Measurements from ENCODE around the gene BDKRB2.
A peak's percentile ranks its signal among the peaks of the same experiment; 100 is the strongest.
"Not testable (repeated sequence)": the region's sequence is repeated elsewhere in the genome, so short reads cannot be mapped to it uniquely, and the experiment has no call there.

BDKRB2 gene

GRCh38 chr14:96224480-96225096 lies 19.9 kb downstream of the BDKRB2 start:
- DNase-seq: no peak

DNA sequence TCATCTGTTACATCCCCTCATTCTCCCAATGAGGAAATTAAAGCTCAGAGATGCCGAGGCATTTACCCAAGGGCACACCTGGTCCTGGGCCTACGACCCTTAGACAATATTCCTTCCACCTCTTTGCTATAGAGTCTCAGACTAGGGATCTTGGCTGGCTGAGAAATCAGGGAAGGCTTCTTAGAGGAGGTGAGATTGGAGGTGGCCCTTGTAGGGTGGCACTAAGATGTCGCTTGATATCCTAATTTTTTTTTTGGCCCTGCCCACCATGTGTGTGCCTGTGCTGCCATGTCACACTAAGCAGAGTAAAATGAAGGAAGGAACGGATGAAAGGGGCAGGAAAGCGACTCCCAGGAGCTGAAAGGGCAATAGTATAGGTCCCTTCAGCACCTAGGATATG lies 20.6 kb downstream of the BDKRB2 start:
- DNase-seq: no peak

DNA sequence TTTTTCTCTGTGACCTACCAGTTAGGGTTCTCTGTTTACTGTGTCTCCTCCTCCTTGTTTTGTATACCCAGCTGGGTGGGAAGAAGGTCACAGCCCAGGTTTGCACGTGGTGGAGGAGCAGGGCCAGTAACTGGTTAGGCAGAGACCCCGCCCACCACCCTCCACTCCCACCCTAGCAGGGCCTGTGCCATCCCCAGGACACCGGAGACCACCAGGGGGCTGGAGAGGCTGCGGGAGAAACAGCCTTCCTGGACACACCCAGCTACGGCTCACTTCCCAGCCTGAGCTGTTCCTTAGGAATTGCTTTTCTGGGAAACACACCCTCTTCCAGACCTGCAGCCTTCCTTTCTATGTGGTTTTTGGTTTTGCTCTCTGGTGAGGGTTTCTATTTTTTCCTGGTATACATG lies 21.1 kb downstream of the BDKRB2 start:
- no peak for DNase-seq

- no peak for DNase-seq
These were observed 22.8 kb downstream of the BDKRB2 start for GRCh38 chr14:96227428-96227827.

DNA sequence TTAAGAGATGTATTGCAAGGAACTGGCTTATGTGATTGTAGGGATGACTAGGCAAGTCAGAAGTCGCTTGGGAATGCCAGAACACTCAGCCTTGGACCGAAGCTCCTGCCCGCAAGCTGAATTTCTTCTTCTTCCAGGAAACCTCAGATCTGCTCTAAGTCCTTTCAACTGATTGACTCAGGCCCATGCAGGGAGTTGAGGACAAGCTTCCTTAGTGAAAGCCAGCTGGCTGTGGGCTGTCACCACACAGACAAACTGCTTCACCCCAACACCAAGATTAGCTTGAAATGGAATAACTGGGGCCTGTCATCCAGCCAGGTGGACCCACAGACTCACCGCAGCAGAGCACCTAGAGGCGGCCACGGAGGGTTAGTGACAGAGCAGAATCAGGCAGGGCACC lies 24.7 kb downstream of the BDKRB2 start:
- no peak for DNase-seq

DNA sequence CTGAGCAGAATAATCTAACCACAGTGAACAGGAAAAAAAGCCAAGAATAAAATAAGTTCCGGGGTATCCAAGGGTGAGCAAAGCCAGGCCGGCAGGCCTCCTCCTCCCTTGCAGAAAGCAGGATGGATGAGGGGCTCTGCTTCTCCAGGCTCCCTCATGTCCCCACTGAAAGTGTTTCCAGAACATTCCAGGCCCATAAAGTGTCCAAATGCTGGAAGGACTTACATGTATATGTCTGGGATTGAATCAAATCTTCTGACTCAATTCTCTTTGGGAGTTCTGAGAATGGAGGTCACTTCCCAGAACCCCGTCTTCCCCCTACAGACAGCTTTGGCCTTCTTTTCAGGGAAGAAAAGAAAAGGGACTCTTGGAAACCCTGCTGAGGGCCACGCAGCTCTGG lies 26.4 kb downstream of the BDKRB2 start:
- DNase-seq: no peak

DNA sequence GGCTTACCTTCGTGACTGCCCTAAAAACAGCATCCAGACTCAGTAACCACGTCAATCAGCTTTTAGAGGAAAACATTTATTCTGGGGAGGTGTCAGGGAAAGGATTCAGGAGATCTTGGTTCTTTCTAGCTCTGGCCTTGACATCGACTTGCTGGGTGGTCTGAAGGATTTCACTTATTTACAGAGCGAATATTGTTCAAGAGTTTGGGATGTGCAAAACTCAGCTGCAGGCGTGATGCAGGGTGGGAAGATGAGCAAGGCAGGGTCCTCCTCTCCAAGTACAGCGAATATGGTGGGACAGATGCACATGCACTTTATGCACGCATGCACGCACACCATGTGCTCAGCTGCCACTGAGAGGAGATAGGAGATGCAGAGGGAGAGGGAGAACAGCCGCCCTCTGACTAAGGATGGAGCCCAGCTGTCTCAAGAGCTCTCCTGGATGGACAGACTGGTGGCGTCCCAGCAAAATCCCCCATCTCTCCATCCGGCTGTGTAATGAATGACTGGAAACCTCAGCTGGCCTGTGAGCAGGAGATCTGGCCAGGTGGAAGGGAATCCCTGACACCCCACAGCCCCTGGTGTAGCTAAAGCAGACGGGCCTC lies 27.0 kb downstream of the BDKRB2 start:
- DNase-seq: no peak

GRCh38 chr14:96232506-96232905 lies 27.9 kb downstream of the BDKRB2 start:
- DNase-seq: no peak

DNA sequence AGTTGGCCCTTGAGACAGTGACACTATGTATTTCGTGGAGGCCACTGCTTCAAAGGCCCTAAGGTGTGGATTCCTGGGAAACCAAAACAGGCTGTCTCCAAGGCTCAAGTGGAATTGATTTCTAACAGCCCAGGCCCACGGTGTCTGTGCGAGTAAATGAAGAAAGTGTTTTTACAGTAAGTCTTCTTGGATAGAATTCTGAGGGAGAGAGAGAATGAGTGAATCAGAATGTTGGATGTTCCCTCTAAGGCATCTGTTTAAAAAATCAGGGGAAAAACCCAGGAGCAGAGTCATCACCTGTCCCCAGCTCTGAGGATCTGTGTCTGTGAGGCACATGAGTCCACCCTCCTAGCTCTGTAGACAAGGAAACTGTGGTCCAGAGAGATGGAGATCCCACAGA lies 29.0 kb downstream of the BDKRB2 start:
- DNase-seq: no peak

GRCh38 chr14:96235426-96235825 lies 30.8 kb downstream of the BDKRB2 start:
- no peak for DNase-seq

- no peak for DNase-seq
These were observed 33.0 kb downstream of the BDKRB2 start for GRCh38 chr14:96237641-96238040.

- no peak for DNase-seq
These were observed 34.1 kb downstream of the BDKRB2 start for GRCh38 chr14:96238676-96239265.

- no peak for DNase-seq
These were observed 35.1 kb downstream of the BDKRB2 start for GRCh38 chr14:96239711-96240141.

DNA sequence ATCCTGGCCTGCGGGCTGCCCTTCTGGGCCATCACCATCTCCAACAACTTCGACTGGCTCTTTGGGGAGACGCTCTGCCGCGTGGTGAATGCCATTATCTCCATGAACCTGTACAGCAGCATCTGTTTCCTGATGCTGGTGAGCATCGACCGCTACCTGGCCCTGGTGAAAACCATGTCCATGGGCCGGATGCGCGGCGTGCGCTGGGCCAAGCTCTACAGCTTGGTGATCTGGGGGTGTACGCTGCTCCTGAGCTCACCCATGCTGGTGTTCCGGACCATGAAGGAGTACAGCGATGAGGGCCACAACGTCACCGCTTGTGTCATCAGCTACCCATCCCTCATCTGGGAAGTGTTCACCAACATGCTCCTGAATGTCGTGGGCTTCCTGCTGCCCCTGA lies 36.0 kb downstream of the BDKRB2 start:
- no peak for DNase-seq

DNA sequence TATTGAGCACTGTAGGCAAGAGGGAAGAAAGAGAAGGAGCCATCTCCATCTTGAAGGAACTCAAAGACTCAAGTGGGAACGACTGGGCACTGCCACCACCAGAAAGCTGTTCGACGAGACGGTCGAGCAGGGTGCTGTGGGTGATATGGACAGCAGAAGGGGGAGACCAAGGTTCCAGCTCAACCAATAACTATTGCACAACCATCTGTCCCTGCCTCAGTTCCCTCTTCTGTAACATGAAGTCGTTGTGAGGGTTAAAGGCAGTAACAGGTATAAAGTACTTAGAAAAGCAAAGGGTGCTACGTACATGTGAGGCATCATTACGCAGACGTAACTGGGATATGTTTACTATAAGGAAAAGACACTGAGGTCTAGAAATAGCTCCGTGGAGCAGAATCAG lies 37.5 kb downstream of the BDKRB2 start:
- no peak for DNase-seq

DNA sequence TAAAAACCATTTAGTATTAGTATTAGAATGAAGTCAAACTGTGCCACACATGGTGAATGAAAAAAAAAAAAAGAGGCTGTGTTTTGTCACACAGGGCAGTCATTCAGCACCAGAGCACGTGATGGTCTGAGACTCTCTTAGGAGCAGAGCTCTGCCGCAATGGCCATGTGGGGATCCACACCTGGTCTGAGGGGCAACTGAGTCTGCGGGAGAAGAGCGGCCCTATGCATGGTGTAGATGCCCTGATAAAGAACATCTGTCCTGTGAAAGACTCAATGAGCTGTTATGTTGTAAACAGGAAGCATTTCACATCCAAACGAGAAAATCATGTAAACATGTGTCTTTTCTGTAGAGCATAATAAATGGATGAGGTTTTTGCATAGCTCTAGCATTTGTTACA lies 39.1 kb downstream of the BDKRB2 start:
- peak in 18 of 56 donors; percentile 2 to 51 (median 8) for DNase-seq

- DNase-seq: not testable (repeated sequence)
These were observed 40.4 kb downstream of the BDKRB2 start for GRCh38 chr14:96245074-96245473.

- DNase-seq: no peak
These were observed 41.3 kb downstream of the BDKRB2 start for GRCh38 chr14:96245710-96246538.

DNA sequence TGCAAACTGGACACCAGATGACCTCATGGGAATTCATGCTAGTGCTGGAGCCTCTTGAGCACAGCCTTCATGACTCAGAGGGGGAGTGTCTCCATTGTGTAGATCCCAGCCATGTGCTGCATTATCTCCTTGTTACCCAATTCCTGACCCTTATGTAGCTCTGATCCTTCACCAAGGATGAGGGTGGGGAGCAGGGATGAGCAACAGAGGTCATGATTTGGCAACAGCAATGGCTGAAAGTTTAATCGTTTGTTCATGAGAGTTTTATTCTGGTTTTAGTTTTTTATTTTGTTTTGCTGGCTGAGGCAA lies 41.9 kb downstream of the BDKRB2 start:
- DNase-seq: peak in 1 of 56 donors; percentile 11

GRCh38 chr14:96247031-96247430 lies 42.4 kb downstream of the BDKRB2 start:
- no peak for DNase-seq

DNA sequence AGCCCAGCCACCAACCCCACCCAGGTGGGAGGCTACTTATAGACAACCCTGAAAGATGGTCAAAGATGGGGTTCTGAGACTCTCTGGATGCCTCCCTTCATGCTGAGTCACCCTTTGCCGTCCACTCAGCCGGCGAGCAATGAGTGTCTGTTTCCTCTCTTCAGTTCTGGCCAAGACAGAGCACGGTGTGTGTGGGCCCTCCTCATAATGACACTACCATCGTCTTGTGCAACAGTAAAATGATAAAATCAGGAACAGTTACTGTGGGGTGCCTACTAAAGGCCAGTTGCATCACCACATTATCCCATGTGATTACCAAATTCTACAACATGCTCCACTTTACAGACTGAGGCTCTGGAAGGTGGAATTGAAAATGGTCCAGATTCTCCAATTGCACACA lies 44.4 kb downstream of the BDKRB2 start:
- no peak for DNase-seq

GRCh38 chr14:96250485-96250884 lies 45.8 kb downstream of the BDKRB2 start:
- DNase-seq: no peak

Measured in nucleus accumbens (tissue), 56 donors.